ENCODE measurements around the gene HBS1L.

HBS1L gene

DNA sequence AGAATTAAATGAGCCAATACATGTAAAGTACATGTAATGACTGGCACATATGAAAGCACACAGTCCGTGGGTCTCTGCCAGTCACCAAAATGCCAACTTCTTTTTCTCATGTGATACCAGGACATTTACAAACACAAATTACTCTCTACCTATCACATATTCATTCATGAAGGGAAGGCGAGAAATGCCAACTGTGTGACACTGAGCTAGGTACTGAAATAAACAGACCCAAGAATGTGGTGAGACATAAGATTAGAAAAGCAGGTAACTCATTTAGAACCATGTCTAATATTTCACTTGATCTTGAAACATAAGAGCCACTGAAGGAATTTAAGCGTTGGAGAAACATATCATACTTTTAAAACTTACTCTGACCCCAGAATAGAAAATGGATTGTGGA is 41.4 kb downstream of the HBS1L start:
- TF ChIP-seq POLR2A (IDR thresholded peaks at IDR 0.05; ENCODE audit: low read depth, low read length) (no peak), TAF1 (IDR thresholded peaks at IDR 0.05; ENCODE audit: low read depth, low read length) (no peak), SPI1 (IDR thresholded peaks at IDR 0.05; ENCODE audit: low read depth, low read length) (no peak), POLR2AphosphoS5 (IDR thresholded peaks at IDR 0.05; ENCODE audit: low read depth, low read length) (no peak), PAX5 (IDR thresholded peaks at IDR 0.05; ENCODE audit: insufficient read depth, low read length, severe bottlenecking) (no peak), POU2F2 (IDR thresholded peaks at IDR 0.05; ENCODE audit: low read depth, low read length) (no peak)
- DNase-seq (ENCODE audit: insufficient read length, low spot score) (no peak), FAIRE-seq (no peak)

GRCh38 chr6:135012764-135013163 is 41.9 kb downstream of the HBS1L start:
- TF ChIP-seq POLR2A (IDR thresholded peaks at IDR 0.05; ENCODE audit: low read depth, low read length), result no peak
- no peak for TF ChIP-seq PAX5 (IDR thresholded peaks at IDR 0.05; ENCODE audit: insufficient read depth, low read length, severe bottlenecking)
- no peak for TF ChIP-seq POU2F2 (IDR thresholded peaks at IDR 0.05; ENCODE audit: low read depth, low read length)
- no peak for TF ChIP-seq TAF1 (IDR thresholded peaks at IDR 0.05; ENCODE audit: low read depth, low read length)
- TF ChIP-seq POLR2AphosphoS5 (IDR thresholded peaks at IDR 0.05; ENCODE audit: low read depth, low read length), result no peak
- TF ChIP-seq SPI1 (IDR thresholded peaks at IDR 0.05; ENCODE audit: low read depth, low read length), result no peak
- peak; percentile 72 for FAIRE-seq
- no peak for DNase-seq (ENCODE audit: insufficient read length, low spot score)

DNA sequence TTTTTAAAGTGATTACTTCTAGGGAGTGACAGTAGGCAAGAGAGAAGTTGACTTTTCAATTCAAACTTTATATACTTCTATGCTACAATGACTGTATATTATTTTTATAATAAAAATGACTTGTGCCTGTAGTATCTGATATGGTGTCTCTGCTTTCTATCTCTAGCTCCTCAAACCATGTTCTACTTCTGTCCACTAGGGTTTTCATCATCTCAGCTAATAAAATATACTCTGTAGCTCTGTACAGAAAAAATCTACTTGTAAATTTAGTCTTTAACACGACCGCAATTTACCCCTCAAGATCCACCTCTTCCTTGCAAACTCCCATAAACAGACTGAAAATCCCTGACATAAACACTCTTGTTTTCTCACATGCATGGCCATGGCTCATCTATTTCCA is 42.3 kb downstream of the HBS1L start:
- DNase-seq (ENCODE audit: insufficient read length, low spot score) (no peak), FAIRE-seq (no peak)
- TF ChIP-seq TAF1 (IDR thresholded peaks at IDR 0.05; ENCODE audit: low read depth, low read length) (no peak), PAX5 (IDR thresholded peaks at IDR 0.05; ENCODE audit: insufficient read depth, low read length, severe bottlenecking) (no peak), SPI1 (IDR thresholded peaks at IDR 0.05; ENCODE audit: low read depth, low read length) (no peak), POU2F2 (IDR thresholded peaks at IDR 0.05; ENCODE audit: low read depth, low read length) (no peak), POLR2AphosphoS5 (IDR thresholded peaks at IDR 0.05; ENCODE audit: low read depth, low read length) (no peak), POLR2A (IDR thresholded peaks at IDR 0.05; ENCODE audit: low read depth, low read length) (no peak)

GRCh38 chr6:135008941-135009290 is 45.7 kb downstream of the HBS1L start:
- no peak for FAIRE-seq
- TF ChIP-seq TAF1 (IDR thresholded peaks at IDR 0.05; ENCODE audit: low read depth, low read length) (no peak), POU2F2 (IDR thresholded peaks at IDR 0.05; ENCODE audit: low read depth, low read length) (no peak), POLR2AphosphoS5 (IDR thresholded peaks at IDR 0.05; ENCODE audit: low read depth, low read length) (no peak), POLR2A (IDR thresholded peaks at IDR 0.05; ENCODE audit: low read depth, low read length) (no peak), SPI1 (IDR thresholded peaks at IDR 0.05; ENCODE audit: low read depth, low read length) (no peak), PAX5 (IDR thresholded peaks at IDR 0.05; ENCODE audit: insufficient read depth, low read length, severe bottlenecking) (no peak)
- DNase-seq (ENCODE audit: insufficient read length, low spot score), result no peak

DNA sequence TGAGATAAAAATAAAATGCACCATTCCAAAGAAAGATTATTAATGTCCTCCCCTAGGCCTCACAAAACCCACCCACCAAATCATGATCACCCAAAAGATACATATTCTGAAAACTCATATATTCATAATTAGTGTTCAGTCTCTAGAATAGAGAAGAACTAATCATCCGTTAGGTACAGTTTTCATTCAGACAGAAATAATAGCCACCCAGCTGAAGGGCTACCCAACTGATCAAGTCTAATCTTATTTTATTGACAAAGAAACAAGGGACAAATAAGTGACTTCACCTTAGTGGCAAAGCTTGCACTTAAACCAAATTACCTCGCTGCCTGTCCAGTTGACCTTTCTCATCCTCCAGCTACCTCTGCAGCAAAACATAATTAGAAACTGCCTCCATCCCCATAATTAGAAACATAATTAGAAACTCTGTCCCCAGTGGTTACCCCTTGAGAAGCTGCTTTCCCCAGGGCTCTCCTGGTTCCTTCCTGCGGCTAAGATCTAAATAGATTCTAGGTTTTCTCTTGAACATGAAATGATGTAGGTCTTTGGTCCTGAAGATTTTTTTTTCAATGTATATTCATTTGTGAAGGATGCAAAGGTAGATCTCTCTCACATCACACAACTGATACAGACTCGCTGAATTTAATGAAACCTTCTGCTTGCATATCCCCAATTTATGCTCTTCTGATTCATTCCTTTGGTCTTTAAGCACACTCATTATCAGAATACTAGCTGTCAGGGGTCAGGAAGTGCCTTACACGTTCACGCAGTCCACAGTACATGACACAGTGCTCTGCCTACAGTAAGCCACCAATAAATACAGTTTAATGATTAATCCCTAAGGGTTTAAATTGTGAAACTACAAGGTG is 46.3 kb downstream of the HBS1L start:
- peak; percentile 67 for FAIRE-seq
- DNase-seq (ENCODE audit: insufficient read length, low spot score), result no peak
- TF ChIP-seq TAF1 (IDR thresholded peaks at IDR 0.05; ENCODE audit: low read depth, low read length) (no peak), POU2F2 (IDR thresholded peaks at IDR 0.05; ENCODE audit: low read depth, low read length) (no peak), POLR2A (IDR thresholded peaks at IDR 0.05; ENCODE audit: low read depth, low read length) (no peak), PAX5 (IDR thresholded peaks at IDR 0.05; ENCODE audit: insufficient read depth, low read length, severe bottlenecking) (no peak), POLR2AphosphoS5 (IDR thresholded peaks at IDR 0.05; ENCODE audit: low read depth, low read length) (no peak), SPI1 (IDR thresholded peaks at IDR 0.05; ENCODE audit: low read depth, low read length) (no peak)

- DNase-seq (ENCODE audit: insufficient read length, low spot score) (no peak), FAIRE-seq (peak; percentile 68)
- TF ChIP-seq POLR2AphosphoS5 (IDR thresholded peaks at IDR 0.05; ENCODE audit: low read depth, low read length), result no peak
These were observed 48.2 kb downstream of the HBS1L start for GRCh38 chr6:135006386-135006914.

DNA sequence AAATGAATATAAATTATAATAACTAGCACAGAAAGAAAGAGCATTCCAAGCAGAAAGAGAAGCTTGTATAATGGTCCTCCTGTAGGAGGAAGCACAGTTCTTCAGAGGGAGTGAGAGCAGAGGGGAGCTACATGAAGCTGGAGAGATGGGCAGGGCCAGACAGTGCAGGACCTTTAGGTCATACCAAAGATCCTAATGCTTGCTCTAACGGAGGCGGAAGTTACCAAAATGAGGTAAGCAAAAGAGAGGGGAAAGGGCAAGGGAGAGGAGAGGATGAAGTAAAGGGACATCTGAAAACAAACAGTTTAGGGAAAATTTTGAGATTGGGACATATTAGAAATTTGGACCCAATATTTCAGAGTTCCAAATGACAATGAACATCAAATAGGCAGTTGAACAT is 50.2 kb downstream of the HBS1L start:
- TF ChIP-seq POLR2A (IDR thresholded peaks at IDR 0.05; ENCODE audit: low read depth, low read length), result no peak
- no peak for TF ChIP-seq POU2F2 (IDR thresholded peaks at IDR 0.05; ENCODE audit: low read depth, low read length)
- TF ChIP-seq TAF1 (IDR thresholded peaks at IDR 0.05; ENCODE audit: low read depth, low read length), result no peak
- no peak for TF ChIP-seq PAX5 (IDR thresholded peaks at IDR 0.05; ENCODE audit: insufficient read depth, low read length, severe bottlenecking)
- TF ChIP-seq SPI1 (IDR thresholded peaks at IDR 0.05; ENCODE audit: low read depth, low read length), result no peak
- no peak for TF ChIP-seq POLR2AphosphoS5 (IDR thresholded peaks at IDR 0.05; ENCODE audit: low read depth, low read length)

DNA sequence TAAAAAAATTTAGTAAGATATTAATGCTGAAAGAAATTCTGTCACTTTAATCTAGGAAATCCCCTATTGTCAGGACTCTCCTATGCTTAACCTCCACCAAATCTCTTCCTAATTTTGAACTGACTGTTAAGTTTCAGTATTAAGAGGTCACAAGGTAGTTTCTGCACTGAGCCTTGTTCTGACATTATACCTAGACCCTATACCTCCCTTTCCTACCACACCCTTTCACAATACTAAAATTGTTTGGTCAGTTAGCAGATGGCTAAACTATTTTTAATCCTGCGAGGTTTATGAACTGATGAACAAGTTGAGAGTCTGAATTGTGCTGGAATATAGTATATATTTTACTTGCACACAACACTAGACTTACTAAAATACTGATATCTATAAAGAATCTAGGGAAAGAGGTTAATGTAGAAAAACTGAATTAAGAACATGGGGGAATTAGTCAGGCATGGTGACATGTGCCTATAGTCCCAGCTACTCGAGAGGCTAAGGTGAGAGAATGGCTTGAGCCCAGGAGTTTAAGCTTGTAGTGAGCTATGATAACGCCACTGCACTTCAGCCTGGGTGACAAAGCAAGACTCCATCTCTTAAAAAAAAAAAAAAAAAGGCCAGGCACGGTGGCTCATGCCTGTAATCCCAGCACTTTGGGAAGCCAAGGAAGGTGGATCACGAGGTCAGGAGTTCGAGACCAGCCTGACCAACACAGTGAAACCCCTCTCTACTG is 51.5 kb downstream of the HBS1L start:
- peak; percentile 26; the same call in 1 of the 2 replicates for TF ChIP-seq SPI1 (IDR thresholded peaks at IDR 0.05; ENCODE audit: low read depth, low read length)
- no peak for TF ChIP-seq POLR2AphosphoS5 (IDR thresholded peaks at IDR 0.05; ENCODE audit: low read depth, low read length)
- TF ChIP-seq PAX5 (IDR thresholded peaks at IDR 0.05; ENCODE audit: insufficient read depth, low read length, severe bottlenecking), result no peak
- FAIRE-seq (peak; percentile 97), DNase-seq (ENCODE audit: insufficient read length, low spot score) (no peak)

More for the DNA sequence above, 50.2 kb downstream of the HBS1L start:
- no peak for FAIRE-seq
- no peak for DNase-seq (ENCODE audit: insufficient read length, low spot score)

GRCh38 chr6:135002229-135002844 is 52.3 kb downstream of the HBS1L start:
- no peak for DNase-seq (ENCODE audit: insufficient read length, low spot score)
- TF ChIP-seq POLR2A (IDR thresholded peaks at IDR 0.05; ENCODE audit: low read depth, low read length), result no peak
- no peak for TF ChIP-seq SPI1 (IDR thresholded peaks at IDR 0.05; ENCODE audit: low read depth, low read length)
- no peak for TF ChIP-seq TAF1 (IDR thresholded peaks at IDR 0.05; ENCODE audit: low read depth, low read length)
- TF ChIP-seq POU2F2 (IDR thresholded peaks at IDR 0.05; ENCODE audit: low read depth, low read length), result no peak
- no peak for TF ChIP-seq PAX5 (IDR thresholded peaks at IDR 0.05; ENCODE audit: insufficient read depth, low read length, severe bottlenecking)
- no peak for TF ChIP-seq POLR2AphosphoS5 (IDR thresholded peaks at IDR 0.05; ENCODE audit: low read depth, low read length)
- FAIRE-seq, result peak; percentile 48
